HG03280 (cell line): ENCODE measurements around the gene GPD1L.
"Not testable (repeated sequence)": the region's sequence is repeated elsewhere in the genome, so short reads cannot be mapped to it uniquely, and the experiment has no call there.

Source experiments
- ATAC-seq: cut with Tn5 transposase; IDR thresholded peaks from one replicate; pipeline ENCODE4 v1.9.1; 2021; ENCODE audit warnings: mild to moderate bottlenecking, moderate library complexity; ENCODE audit not compliant: unreplicated experiment

Gene GPD1L

GRCh38 chr3:32177702-32178198, 71.3 kb downstream of the GPD1L start:
- ATAC-seq: peak; percentile 74

- no peak for ATAC-seq
Observed at GRCh38 chr3:32180141-32180784, 73.8 kb downstream of the GPD1L start.

- ATAC-seq: no peak
Observed at GRCh38 chr3:32181365-32181764, 74.9 kb downstream of the GPD1L start.

- no peak for ATAC-seq
Observed at GRCh38 chr3:32181796-32182195, 75.4 kb downstream of the GPD1L start.

- no peak for ATAC-seq
Observed at GRCh38 chr3:32184187-32184730, 77.8 kb downstream of the GPD1L start.

GRCh38 chr3:32186097-32186496, 79.7 kb downstream of the GPD1L start:
- ATAC-seq: no peak

- no peak for ATAC-seq
Observed at GRCh38 chr3:32186876-32187275, 80.5 kb downstream of the GPD1L start.

- no peak for ATAC-seq
Observed at GRCh38 chr3:32189693-32190092, 83.3 kb downstream of the GPD1L start.

- not testable (repeated sequence) for ATAC-seq
Observed at GRCh38 chr3:32190556-32190955, 84.1 kb downstream of the GPD1L start.

- ATAC-seq: no peak
Observed at GRCh38 chr3:32193101-32193500, 86.7 kb downstream of the GPD1L start.

- no peak for ATAC-seq
Observed at GRCh38 chr3:32194653-32195052, 88.2 kb downstream of the GPD1L start.

- ATAC-seq: no peak
Observed at GRCh38 chr3:32195995-32196540, 89.6 kb downstream of the GPD1L start.

- ATAC-seq: no peak
Observed at GRCh38 chr3:32197991-32198390, 91.6 kb downstream of the GPD1L start.

GRCh38 chr3:32198714-32199113, 92.3 kb downstream of the GPD1L start:
- no peak for ATAC-seq

- no peak for ATAC-seq
Observed at GRCh38 chr3:32200490-32200889, 94.1 kb downstream of the GPD1L start.

GRCh38 chr3:32200992-32201758, 94.8 kb downstream of the GPD1L start:
- no peak for ATAC-seq

GRCh38 chr3:32202496-32202895, 96.1 kb downstream of the GPD1L start:
- ATAC-seq: no peak

- no peak for ATAC-seq
Observed at GRCh38 chr3:32203854-32204253, 97.4 kb downstream of the GPD1L start.

GRCh38 chr3:32208447-32208846, 102.0 kb downstream of the GPD1L start:
- no peak for ATAC-seq

- no peak for ATAC-seq
Observed at GRCh38 chr3:32215185-32215584, 108.8 kb downstream of the GPD1L start.

- no peak for ATAC-seq
Observed at GRCh38 chr3:32216172-32216783, 109.9 kb downstream of the GPD1L start.
